SK-N-SH treated with all-trans-retinoic acid at 6 μM for 48 hours (cell line): ENCODE results near the gene RAD51AP1.

Experiments used
- ATAC-seq: fragments of 200-7000 bp; cut with Tn5 transposase; 3 replicates; pipeline ENCODE4 v1.9.1; 2020; ENCODE audit warnings: mild to moderate bottlenecking, moderate library complexity
- ARNTL ChIP-seq: fragments of 450-650 bp; formaldehyde crosslinking; IDR thresholded peaks from 2 replicates; pipeline ENCODE4 v1.5.0; 2020; ENCODE audit warnings: low read depth, mild to moderate bottlenecking, moderate library complexity, borderline replicate concordance
- BACH2 ChIP-seq: fragments of 250-450 bp; sonication (Bioruptor Pico); IDR thresholded peaks from 2 replicates; pipeline ENCODE4 v1.9.0; 2021; ENCODE audit warnings: mild to moderate bottlenecking, borderline replicate concordance
- CSDC2 ChIP-seq: fragments of 250-450 bp; sonication (Bioruptor Pico); IDR thresholded peaks from 2 replicates; pipeline ENCODE4 v1.5.0; 2020; ENCODE audit warnings: mild to moderate bottlenecking, moderate library complexity
- ESRRG ChIP-seq: fragments of 250-450 bp; sonication (Bioruptor Pico); IDR thresholded peaks from 2 replicates; pipeline ENCODE4 v1.6.1; 2021; ENCODE audit warnings: mild to moderate bottlenecking
- GLIS3 ChIP-seq: fragments of 250-450 bp; sonication (Bioruptor Pico); IDR thresholded peaks from 2 replicates; pipeline ENCODE4 v1.5.0; 2020; ENCODE audit warnings: mild to moderate bottlenecking, moderate library complexity
- ISL1 ChIP-seq: fragments of 250-450 bp; sonication (Bioruptor Pico); IDR thresholded peaks from 2 replicates; pipeline ENCODE4 v2.1.2; 2022; ENCODE audit warnings: mild to moderate bottlenecking, moderate library complexity
- OSR1 ChIP-seq: fragments of 250-450 bp; sonication (Bioruptor Pico); IDR thresholded peaks from 2 replicates; pipeline ENCODE4 v1.8.0; 2022; ENCODE audit warnings: moderate library complexity, mild to moderate bottlenecking, inconsistent platforms
- PPARA ChIP-seq: fragments of 250-450 bp; sonication (Bioruptor Pico); IDR thresholded peaks from 2 replicates; pipeline ENCODE4 v1.5.0; 2020; ENCODE audit warnings: mild to moderate bottlenecking, borderline replicate concordance
- RARB ChIP-seq: fragments of 250-450 bp; sonication (Bioruptor Pico); IDR thresholded peaks from 2 replicates; pipeline ENCODE4 v1.8.0; 2021; ENCODE audit warnings: mild to moderate bottlenecking, moderate library complexity
- SNAI2 ChIP-seq: fragments of 250-450 bp; sonication (Bioruptor Pico); IDR thresholded peaks from 2 replicates; pipeline ENCODE4 v1.5.0; 2020; ENCODE audit warnings: mild to moderate bottlenecking, moderate library complexity
- TCF4 ChIP-seq: fragments of 250-450 bp; sonication (Bioruptor Pico); IDR thresholded peaks from 2 replicates; pipeline ENCODE4 v1.8.0; 2021; ENCODE audit warnings: mild to moderate bottlenecking, moderate library complexity, borderline replicate concordance
- TOX ChIP-seq: fragments of 250-450 bp; sonication (Bioruptor Pico); IDR thresholded peaks from 2 replicates; pipeline ENCODE4 v1.8.0; 2021; ENCODE audit warnings: mild to moderate bottlenecking, moderate library complexity, borderline replicate concordance
- ZC3H10 ChIP-seq: fragments of 250-450 bp; sonication (Bioruptor Pico); IDR thresholded peaks from 2 replicates; pipeline ENCODE4 v1.5.1; 2021; ENCODE audit warnings: mild to moderate bottlenecking, moderate library complexity
- ZFP3 ChIP-seq: fragments of 250-450 bp; sonication (Bioruptor Pico); IDR thresholded peaks from 2 replicates; pipeline ENCODE4 v1.5.0; 2020; ENCODE audit warnings: mild to moderate bottlenecking, moderate library complexity
- ZNF70 ChIP-seq: fragments of 450-650 bp; formaldehyde crosslinking; IDR thresholded peaks from 2 replicates; pipeline ENCODE4 v1.5.0; 2020; ENCODE audit warnings: mild to moderate bottlenecking, moderate library complexity
- ZNF8 ChIP-seq: fragments of 450-650 bp; formaldehyde crosslinking; IDR thresholded peaks from 2 replicates; pipeline ENCODE4 v1.5.0; 2020; ENCODE audit warnings: mild to moderate bottlenecking, moderate library complexity
- TF ChIP-seq, protein P1 (sequence below): fragments of 250-450 bp; sonication (Bioruptor Pico); IDR thresholded peaks from 2 replicates; pipeline ENCODE4 v1.5.1; 2020; ENCODE audit warnings: low read depth, mild to moderate bottlenecking, moderate library complexity
- TF ChIP-seq, protein P2 (sequence below): fragments of 250-450 bp; sonication (Bioruptor Pico); IDR thresholded peaks from 2 replicates; pipeline ENCODE4 v1.5.0; 2020; ENCODE audit warnings: mild to moderate bottlenecking, moderate library complexity
- TF ChIP-seq, protein P3 (sequence below): fragments of 250-450 bp; sonication (Bioruptor Pico); IDR thresholded peaks from 2 replicates; pipeline ENCODE4 v1.8.0; 2021; ENCODE audit warnings: low read depth, mild to moderate bottlenecking, moderate library complexity, borderline replicate concordance
- TF ChIP-seq, protein P4 (sequence below): fragments of 250-450 bp; sonication (Bioruptor Pico); IDR thresholded peaks from 2 replicates; pipeline ENCODE4 v1.5.1; 2021; ENCODE audit warnings: mild to moderate bottlenecking, moderate library complexity

RAD51AP1 gene

DNA sequence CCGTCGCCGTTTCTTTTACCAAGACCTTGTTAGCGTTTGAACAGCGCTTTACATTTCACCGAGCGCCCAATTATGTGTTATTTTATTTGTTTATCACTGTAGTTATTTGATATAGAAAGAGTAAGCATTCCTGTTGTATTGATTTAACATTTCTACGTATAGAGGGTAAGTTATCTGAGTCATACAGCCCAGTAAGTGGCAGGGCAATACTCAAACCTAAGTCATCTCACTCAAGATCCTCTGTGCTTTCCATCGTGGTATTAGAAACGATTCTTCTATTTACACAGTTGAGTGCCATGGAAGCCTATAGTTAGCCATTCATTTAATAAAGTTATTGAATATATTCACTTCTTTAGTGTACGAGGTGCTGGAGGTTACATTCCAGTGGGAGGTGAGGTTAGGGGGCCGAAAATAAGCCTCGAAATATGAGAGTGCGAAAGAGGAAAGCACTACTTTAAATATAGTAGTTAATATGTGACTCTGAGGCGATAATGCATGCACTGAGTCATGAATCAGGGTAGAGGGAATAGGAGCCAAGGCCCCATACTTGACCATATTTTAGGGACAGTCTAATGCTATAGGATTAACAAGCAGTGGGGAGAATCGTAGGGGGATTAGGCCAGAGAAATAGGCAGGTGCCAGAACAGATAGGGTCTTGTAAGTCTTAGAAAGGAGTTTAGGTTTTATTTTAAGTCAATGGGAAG, 629 bp downstream of the RAD51AP1 start:
- no peak for ATAC-seq
- TF ChIP-seq BACH2 (CRISPR knock-in tag) = no peak

DNA sequence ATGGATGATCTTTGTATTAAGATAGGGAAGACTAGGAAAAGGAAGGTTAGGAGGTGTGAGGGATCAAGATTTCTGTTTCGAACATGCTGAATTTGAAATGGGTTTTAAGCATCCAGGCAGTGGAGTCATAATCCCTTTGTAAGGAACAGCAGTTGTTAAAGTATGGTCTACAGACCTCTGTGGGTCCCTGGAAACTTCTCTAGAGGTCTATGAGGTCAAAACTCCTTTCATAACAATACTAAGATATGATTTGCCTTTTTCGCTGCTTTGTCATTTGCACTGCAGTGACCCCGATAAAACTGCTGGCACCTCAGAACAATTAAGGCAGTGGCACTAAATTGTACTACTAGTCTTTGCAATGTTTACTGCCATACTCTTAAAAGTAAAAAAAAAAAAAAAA, 1.5 kb downstream of the RAD51AP1 start:
- ATAC-seq = no peak
- TF ChIP-seq, protein P1, sequence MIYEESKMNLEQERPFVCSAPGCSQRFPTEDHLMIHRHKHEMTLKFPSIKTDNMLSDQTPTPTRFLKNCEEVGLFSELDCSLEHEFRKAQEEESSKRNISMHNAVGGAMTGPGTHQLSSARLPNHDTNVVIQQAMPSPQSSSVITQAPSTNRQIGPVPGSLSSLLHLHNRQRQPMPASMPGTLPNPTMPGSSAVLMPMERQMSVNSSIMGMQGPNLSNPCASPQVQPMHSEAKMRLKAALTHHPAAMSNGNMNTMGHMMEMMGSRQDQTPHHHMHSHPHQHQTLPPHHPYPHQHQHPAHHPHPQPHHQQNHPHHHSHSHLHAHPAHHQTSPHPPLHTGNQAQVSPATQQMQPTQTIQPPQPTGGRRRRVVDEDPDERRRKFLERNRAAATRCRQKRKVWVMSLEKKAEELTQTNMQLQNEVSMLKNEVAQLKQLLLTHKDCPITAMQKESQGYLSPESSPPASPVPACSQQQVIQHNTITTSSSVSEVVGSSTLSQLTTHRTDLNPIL = no peak
- TF ChIP-seq, protein P2, sequence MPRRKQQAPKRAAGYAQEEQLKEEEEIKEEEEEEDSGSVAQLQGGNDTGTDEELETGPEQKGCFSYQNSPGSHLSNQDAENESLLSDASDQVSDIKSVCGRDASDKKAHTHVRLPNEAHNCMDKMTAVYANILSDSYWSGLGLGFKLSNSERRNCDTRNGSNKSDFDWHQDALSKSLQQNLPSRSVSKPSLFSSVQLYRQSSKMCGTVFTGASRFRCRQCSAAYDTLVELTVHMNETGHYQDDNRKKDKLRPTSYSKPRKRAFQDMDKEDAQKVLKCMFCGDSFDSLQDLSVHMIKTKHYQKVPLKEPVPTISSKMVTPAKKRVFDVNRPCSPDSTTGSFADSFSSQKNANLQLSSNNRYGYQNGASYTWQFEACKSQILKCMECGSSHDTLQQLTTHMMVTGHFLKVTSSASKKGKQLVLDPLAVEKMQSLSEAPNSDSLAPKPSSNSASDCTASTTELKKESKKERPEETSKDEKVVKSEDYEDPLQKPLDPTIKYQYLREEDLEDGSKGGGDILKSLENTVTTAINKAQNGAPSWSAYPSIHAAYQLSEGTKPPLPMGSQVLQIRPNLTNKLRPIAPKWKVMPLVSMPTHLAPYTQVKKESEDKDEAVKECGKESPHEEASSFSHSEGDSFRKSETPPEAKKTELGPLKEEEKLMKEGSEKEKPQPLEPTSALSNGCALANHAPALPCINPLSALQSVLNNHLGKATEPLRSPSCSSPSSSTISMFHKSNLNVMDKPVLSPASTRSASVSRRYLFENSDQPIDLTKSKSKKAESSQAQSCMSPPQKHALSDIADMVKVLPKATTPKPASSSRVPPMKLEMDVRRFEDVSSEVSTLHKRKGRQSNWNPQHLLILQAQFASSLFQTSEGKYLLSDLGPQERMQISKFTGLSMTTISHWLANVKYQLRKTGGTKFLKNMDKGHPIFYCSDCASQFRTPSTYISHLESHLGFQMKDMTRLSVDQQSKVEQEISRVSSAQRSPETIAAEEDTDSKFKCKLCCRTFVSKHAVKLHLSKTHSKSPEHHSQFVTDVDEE (CRISPR knock-in tag) = no peak

DNA sequence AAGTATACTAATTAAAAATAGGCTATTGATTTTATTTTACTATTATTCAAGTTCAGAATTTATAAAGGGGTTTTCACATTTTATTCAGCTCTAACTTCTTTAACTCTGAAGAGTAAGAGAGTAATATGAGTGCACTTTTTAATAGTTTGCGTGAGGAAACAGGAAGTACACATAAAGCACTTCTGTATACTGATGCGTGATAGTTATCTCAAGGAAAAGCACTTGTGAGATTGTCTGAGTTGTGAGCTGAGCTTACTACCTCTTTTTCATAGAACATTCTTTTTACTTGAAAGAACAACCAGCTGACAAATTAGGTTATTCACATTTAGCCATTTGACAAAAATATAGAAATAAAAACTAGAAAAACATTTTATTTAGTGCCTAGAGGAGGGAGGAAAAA, 1.9 kb downstream of the RAD51AP1 start:
- no peak for ATAC-seq
- no peak for TF ChIP-seq BACH2 (CRISPR knock-in tag)
- no peak for TF ChIP-seq OSR1 (CRISPR knock-in tag)
- TF ChIP-seq ZNF70 (CRISPR knock-in tag) = no peak
- no peak for TF ChIP-seq ZC3H10 (CRISPR knock-in tag)
- TF ChIP-seq ISL1 (CRISPR knock-in tag) = no peak
- no peak for TF ChIP-seq ZNF8
- TF ChIP-seq ZFP3 = no peak
- TF ChIP-seq, protein P2 (CRISPR knock-in tag) = no peak
- TF ChIP-seq PPARA (CRISPR knock-in tag) = no peak
- no peak for TF ChIP-seq ARNTL (CRISPR knock-in tag)
- TF ChIP-seq, protein P1 = no peak
- no peak for TF ChIP-seq SNAI2 (CRISPR knock-in tag)
- TF ChIP-seq TOX = no peak
- no peak for TF ChIP-seq CSDC2
- no peak for TF ChIP-seq ESRRG (CRISPR knock-in tag)
- no peak for TF ChIP-seq RARB (CRISPR knock-in tag)
- TF ChIP-seq GLIS3 (CRISPR knock-in tag) = no peak
- TF ChIP-seq, protein P3, sequence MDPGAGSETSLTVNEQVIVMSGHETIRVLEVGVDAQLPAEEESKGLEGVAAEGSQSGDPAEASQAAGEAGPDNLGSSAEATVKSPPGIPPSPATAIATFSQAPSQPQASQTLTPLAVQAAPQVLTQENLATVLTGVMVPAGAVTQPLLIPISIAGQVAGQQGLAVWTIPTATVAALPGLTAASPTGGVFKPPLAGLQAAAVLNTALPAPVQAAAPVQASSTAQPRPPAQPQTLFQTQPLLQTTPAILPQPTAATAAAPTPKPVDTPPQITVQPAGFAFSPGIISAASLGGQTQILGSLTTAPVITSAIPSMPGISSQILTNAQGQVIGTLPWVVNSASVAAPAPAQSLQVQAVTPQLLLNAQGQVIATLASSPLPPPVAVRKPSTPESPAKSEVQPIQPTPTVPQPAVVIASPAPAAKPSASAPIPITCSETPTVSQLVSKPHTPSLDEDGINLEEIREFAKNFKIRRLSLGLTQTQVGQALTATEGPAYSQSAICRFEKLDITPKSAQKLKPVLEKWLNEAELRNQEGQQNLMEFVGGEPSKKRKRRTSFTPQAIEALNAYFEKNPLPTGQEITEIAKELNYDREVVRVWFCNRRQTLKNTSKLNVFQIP (CRISPR knock-in tag) = no peak
- TF ChIP-seq, protein P4, sequence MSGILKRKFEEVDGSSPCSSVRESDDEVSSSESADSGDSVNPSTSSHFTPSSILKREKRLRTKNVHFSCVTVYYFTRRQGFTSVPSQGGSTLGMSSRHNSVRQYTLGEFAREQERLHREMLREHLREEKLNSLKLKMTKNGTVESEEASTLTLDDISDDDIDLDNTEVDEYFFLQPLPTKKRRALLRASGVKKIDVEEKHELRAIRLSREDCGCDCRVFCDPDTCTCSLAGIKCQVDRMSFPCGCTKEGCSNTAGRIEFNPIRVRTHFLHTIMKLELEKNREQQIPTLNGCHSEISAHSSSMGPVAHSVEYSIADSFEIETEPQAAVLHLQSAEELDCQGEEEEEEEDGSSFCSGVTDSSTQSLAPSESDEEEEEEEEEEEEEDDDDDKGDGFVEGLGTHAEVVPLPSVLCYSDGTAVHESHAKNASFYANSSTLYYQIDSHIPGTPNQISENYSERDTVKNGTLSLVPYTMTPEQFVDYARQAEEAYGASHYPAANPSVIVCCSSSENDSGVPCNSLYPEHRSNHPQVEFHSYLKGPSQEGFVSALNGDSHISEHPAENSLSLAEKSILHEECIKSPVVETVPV (CRISPR knock-in tag) = no peak
- no peak for TF ChIP-seq TCF4
